ENCODE measurements around the gene SLC25A33.

DNA sequence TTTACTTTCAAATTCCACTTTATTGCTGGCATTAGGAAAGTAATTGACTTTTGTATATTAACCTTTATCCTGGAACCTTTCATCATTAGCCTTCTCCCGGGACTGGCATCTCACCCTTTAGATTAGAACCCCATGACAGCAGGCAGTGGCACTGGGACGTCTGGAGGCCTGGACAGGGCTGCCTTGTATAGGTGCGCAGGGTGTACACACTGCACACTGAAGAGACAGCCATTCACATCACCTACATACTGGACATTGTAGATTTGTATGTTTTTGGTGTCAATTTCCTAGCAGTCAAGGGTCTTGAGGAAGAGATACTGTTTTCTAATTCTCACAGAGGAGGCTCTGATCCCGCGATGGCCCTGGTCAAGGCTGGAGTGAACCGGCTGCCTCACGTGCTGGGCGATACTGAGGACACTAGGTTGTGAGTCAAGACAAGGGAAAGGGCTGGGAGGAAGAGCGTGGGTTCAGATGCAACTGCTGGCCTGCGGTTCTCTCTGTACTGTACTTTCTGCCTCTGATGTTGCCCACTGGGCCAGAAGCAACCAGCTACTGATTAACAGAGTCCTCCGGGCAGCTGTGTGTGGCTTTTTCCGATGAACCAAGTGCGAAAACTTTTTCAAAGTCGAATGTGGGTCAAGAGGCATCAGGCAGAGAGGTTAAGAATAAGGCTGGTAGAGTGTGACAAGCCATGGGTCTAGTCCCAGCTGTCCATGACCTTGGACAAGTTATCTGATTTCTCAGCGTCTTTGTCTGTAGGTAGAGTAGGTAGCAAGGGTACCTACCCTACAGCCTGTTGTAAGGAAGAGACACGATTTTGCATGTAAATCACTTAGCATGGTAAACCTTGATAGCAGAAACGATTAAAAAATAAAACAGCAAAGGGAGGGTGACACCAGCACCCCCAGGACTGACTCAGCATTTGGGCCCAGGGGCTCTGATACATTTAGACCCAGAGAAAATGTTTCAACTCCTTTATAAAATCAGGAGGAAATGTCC is 38.2 kb upstream of the SLC25A33 start:
- no peak for TF ChIP-seq EZH2 (IDR thresholded peaks at IDR 0.05)
- no peak for TF ChIP-seq POLR2AphosphoS5 (IDR thresholded peaks at IDR 0.05; ENCODE audit: borderline replicate concordance, low read depth, low read length)
